ENCODE results near the gene ECE1.

DNA sequence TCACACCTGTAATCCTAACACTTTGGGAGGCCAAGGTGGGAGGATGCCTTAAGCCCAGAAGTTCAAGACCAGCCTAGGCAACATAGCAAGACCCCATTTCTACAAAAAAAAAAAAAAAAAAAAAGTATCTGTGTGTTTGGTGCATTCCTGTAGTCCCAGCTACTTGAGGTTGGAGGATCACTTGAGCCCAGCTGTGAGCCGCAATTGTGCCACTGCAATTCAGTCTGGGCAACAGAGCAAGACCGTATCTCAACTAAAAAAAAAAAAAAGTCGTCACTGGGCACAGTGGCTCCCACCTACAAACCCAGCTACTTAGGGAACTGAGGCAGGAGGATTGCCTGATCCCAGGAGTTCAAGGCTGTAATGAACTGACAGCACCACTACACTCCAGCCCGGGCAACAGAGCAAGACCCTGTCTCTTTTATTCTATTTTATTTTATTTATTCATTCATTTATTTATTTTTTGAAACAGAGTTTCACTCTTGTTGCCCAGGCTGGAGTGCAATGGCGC lies 105.0 kb downstream of the ECE1 start:
- TF ChIP-seq, protein P1, sequence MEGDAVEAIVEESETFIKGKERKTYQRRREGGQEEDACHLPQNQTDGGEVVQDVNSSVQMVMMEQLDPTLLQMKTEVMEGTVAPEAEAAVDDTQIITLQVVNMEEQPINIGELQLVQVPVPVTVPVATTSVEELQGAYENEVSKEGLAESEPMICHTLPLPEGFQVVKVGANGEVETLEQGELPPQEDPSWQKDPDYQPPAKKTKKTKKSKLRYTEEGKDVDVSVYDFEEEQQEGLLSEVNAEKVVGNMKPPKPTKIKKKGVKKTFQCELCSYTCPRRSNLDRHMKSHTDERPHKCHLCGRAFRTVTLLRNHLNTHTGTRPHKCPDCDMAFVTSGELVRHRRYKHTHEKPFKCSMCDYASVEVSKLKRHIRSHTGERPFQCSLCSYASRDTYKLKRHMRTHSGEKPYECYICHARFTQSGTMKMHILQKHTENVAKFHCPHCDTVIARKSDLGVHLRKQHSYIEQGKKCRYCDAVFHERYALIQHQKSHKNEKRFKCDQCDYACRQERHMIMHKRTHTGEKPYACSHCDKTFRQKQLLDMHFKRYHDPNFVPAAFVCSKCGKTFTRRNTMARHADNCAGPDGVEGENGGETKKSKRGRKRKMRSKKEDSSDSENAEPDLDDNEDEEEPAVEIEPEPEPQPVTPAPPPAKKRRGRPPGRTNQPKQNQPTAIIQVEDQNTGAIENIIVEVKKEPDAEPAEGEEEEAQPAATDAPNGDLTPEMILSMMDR (IDR thresholded peaks at IDR 0.05), result no peak
- no peak for TF ChIP-seq POLR2A (IDR thresholded peaks at IDR 0.05)
